Raji (cell line): ENCODE results near the gene FEN1.

ENCODE experiments used
- POLR2A ChIP-seq: IDR thresholded peaks from 2 replicates; pipeline ENCODE4 v1.6.1; 2011; ENCODE audit warnings: low read depth, low read length, control low read depth; ENCODE audit not compliant: insufficient read depth

The FEN1 gene

GRCh38 chr11:61766353-61766841 is 26.3 kb upstream of the FEN1 start:
- TF ChIP-seq POLR2A = no peak

- no peak for TF ChIP-seq POLR2A
Measured at GRCh38 chr11:61768376-61769076, 24.2 kb upstream of the FEN1 start.

- TF ChIP-seq POLR2A = no peak
Measured at GRCh38 chr11:61769169-61769920, 23.4 kb upstream of the FEN1 start.

GRCh38 chr11:61769946-61770683 is 22.6 kb upstream of the FEN1 start:
- TF ChIP-seq POLR2A = no peak

GRCh38 chr11:61771195-61771894 is 21.4 kb upstream of the FEN1 start:
- TF ChIP-seq POLR2A = no peak

- TF ChIP-seq POLR2A = no peak
Measured at GRCh38 chr11:61771985-61772455, 20.7 kb upstream of the FEN1 start.

GRCh38 chr11:61773356-61773755 is 19.4 kb upstream of the FEN1 start:
- no peak for TF ChIP-seq POLR2A

- TF ChIP-seq POLR2A = no peak
Measured at GRCh38 chr11:61773809-61774208, 18.9 kb upstream of the FEN1 start.

- no peak for TF ChIP-seq POLR2A
Measured at GRCh38 chr11:61774411-61774810, 18.3 kb upstream of the FEN1 start.

- TF ChIP-seq POLR2A = no peak
Measured at GRCh38 chr11:61775106-61775505, 17.6 kb upstream of the FEN1 start.

- TF ChIP-seq POLR2A = no peak
Measured at GRCh38 chr11:61775606-61776554, 16.8 kb upstream of the FEN1 start.

- no peak for TF ChIP-seq POLR2A
Measured at GRCh38 chr11:61776561-61777075, 16.1 kb upstream of the FEN1 start.

- no peak for TF ChIP-seq POLR2A
Measured at GRCh38 chr11:61777234-61778090, 15.2 kb upstream of the FEN1 start.
